ENCODE results near the gene LIMCH1. TPM values are rescaled to one million over a fixed set of nuclear protein-coding genes. Genes with fewer than 3 reads are reported as not detected.

The LIMCH1 gene
- total RNA-seq, 2 experiments from 2014 or later: not detected

- H3K4me1 Mint-ChIP-seq: no peaks in the 10 kb centered on the region
- no peaks in the 10 kb centered on the region for H3K9me3 Mint-ChIP-seq (ENCODE audit: low read depth)
- POLR2A ChIA-PET: no interaction called here
- H3K4me3 Mint-ChIP-seq: no peak overlapping the region
- DNase-seq (no peak), ATAC-seq (no peak)
- no peaks in the 10 kb centered on the region for H3K27me3 Mint-ChIP-seq
- H3K27ac Mint-ChIP-seq: no peak overlapping the region
- intact Hi-C loops (cut with DNase I, micrococcal nuclease): no loop called here
- CTCF ChIA-PET: no interaction called here
- no peaks in the 10 kb centered on the region for H3K36me3 Mint-ChIP-seq (ENCODE audit: low read depth)
Observed at GRCh38 chr4:41512136-41512535, 25.8 kb upstream of the LIMCH1 start.

DNA sequence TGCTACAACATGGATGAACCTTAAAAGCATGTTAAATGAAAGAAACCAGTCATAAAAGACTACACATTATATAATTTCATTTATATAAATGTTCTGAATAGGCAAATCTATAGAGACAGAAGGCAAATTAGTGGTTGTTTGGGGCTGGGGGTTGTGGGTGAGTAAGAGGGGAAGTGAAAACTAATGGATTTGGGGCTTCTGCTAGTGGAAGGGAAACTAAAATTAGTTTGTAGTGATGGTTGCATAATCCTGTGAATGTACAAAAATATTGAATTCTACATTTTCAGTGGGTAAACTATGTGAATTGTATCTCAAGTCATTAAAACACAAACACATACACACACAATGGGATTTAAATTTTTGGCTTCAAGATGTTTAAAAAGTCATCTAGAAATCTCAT, 25.4 kb upstream of the LIMCH1 start:
- no peak for DNase-seq
- intact Hi-C loops (cut with DNase I, micrococcal nuclease): no loop called here
- no peak overlapping the region for H3K4me3 Mint-ChIP-seq
- H3K4me1 Mint-ChIP-seq: no peaks in the 10 kb centered on the region
- no peaks in the 10 kb centered on the region for H3K27me3 Mint-ChIP-seq
- POLR2A ChIA-PET: no interaction called here
- H3K36me3 Mint-ChIP-seq (ENCODE audit: low read depth): no peaks in the 10 kb centered on the region
- CTCF ChIA-PET: no interaction called here
- no peak for ATAC-seq
- no peaks in the 10 kb centered on the region for H3K9me3 Mint-ChIP-seq (ENCODE audit: low read depth)
- H3K27ac Mint-ChIP-seq: no peak overlapping the region

DNA sequence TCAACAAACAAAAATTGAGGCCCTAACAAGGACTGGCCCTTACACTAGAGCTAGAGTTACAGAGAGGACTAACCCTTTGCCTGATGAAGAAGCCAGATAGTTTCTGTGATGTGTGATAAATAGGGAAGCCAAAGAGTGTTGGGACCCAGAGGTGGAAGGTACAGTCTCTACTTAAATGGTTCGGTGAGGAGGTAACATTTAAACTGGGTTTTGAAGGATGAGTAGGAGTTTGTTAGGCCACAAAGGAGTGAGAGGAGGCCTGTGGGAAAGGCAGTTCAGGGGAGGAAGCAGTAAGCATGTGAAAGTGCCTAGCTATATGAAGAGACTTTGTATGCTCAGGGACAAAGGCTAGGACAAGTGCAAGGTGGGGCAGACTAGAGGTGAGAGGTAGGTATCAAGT, 23.8 kb upstream of the LIMCH1 start:
- ATAC-seq (no peak), DNase-seq (no peak)
- POLR2A ChIA-PET: no interaction called here
- Mint-ChIP-seq H3K4me3 (no peak overlapping the region), H3K27ac (no peak overlapping the region), H3K9me3 (ENCODE audit: low read depth) (no peaks in the 10 kb centered on the region), H3K36me3 (ENCODE audit: low read depth) (no peaks in the 10 kb centered on the region), H3K27me3 (no peaks in the 10 kb centered on the region), H3K4me1 (no peaks in the 10 kb centered on the region)
- intact Hi-C loops (cut with DNase I, micrococcal nuclease): no loop called here
- CTCF ChIA-PET: no interaction called here

DNA sequence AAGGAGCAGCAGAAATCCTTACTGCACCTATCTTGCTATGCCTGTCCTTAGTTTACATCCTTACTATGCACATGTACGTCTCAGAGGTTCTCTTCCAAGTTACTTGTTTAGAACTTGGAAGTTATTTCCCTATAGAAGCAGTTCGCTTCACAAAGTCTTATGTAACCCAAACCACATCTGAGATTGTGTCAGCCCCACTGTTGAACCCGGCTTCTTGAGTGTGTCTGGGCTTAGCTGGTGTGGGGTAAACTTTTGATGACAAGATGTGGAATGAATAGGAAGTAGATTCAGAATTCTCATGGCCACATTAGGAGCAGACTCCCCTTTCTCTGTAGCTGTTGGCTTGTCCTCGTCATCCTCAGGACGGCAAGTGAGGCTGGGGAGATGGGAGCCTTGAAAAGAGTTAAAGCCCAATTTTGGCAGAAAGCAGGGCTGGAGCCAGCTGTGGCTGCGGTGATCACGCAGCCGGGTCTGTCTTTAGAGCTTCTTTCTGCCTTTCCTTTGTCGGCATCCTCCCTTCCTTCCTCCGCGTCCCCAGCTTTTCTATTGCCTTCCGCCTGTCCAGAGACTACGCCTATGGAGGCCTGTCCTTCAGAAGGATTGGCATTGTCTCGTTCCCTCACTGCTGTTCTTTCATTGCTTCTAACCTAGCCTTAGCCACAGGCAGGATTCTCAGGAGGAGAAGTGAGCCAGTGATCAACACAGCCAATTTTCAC, 23.0 kb upstream of the LIMCH1 start:
- Mint-ChIP-seq H3K27ac (no peak overlapping the region), H3K9me3 (ENCODE audit: low read depth) (no peaks in the 10 kb centered on the region), H3K4me3 (no peak overlapping the region), H3K36me3 (ENCODE audit: low read depth) (no peaks in the 10 kb centered on the region), H3K27me3 (no peaks in the 10 kb centered on the region), H3K4me1 (no peaks in the 10 kb centered on the region)
- DNase-seq (no peak), ATAC-seq (no peak)
- intact Hi-C loops (cut with DNase I, micrococcal nuclease): no loop called here
- ChIA-PET POLR2A (no interaction called here), CTCF (no interaction called here)

GRCh38 chr4:41517121-41517520, 20.8 kb upstream of the LIMCH1 start:
- Mint-ChIP-seq H3K36me3 (ENCODE audit: low read depth) (no peaks in the 10 kb centered on the region), H3K27ac (no peak overlapping the region), H3K27me3 (no peaks in the 10 kb centered on the region), H3K9me3 (ENCODE audit: low read depth) (no peaks in the 10 kb centered on the region), H3K4me1 (no peaks in the 10 kb centered on the region), H3K4me3 (no peak overlapping the region)
- DNase-seq (no peak), ATAC-seq (no peak)
- intact Hi-C loops (cut with DNase I, micrococcal nuclease): no loop called here
- CTCF ChIA-PET: no interaction called here
- POLR2A ChIA-PET: no interaction called here

- ChIA-PET POLR2A (no interaction called here), CTCF (no interaction called here)
- H3K27me3 Mint-ChIP-seq: no peaks in the 10 kb centered on the region
- H3K4me1 Mint-ChIP-seq: no peaks in the 10 kb centered on the region
- ATAC-seq (no peak), DNase-seq (no peak)
- intact Hi-C loops (cut with DNase I, micrococcal nuclease): no loop called here
- no peaks in the 10 kb centered on the region for H3K9me3 Mint-ChIP-seq (ENCODE audit: low read depth)
- H3K36me3 Mint-ChIP-seq (ENCODE audit: low read depth): no peaks in the 10 kb centered on the region
- H3K27ac Mint-ChIP-seq: no peak overlapping the region
- H3K4me3 Mint-ChIP-seq: no peak overlapping the region
Observed at GRCh38 chr4:41517747-41518146, 20.2 kb upstream of the LIMCH1 start.

DNA sequence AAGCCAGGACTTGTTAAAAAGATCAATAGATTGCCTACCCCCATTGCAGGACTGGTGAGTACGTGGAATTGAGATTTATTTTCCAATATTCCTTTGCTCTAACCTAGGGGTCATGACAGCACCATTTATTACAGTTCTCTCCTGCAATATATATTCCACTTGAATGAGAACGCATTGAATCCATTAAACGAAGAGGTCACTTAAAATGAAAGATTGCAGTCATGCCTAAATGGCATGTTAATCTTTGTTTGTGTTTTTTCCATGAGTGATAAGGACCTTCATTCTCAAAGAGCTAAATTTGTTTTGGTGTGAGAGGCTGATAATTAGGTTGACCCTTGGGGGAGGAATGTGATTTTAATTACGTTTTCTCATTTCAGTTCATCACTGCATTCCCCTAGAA, 13.5 kb upstream of the LIMCH1 start:
- ChIA-PET CTCF (no interaction called here), POLR2A (no interaction called here)
- H3K4me1 Mint-ChIP-seq: no peaks in the 10 kb centered on the region
- no peak overlapping the region for H3K4me3 Mint-ChIP-seq
- H3K27ac Mint-ChIP-seq: no peak overlapping the region
- H3K9me3 Mint-ChIP-seq (ENCODE audit: low read depth): no peaks in the 10 kb centered on the region
- no peaks in the 10 kb centered on the region for H3K36me3 Mint-ChIP-seq (ENCODE audit: low read depth)
- intact Hi-C loops (cut with DNase I, micrococcal nuclease): no loop called here
- ATAC-seq (no peak), DNase-seq (no peak)
- H3K27me3 Mint-ChIP-seq: no peaks in the 10 kb centered on the region

- CTCF ChIA-PET: no interaction called here
- POLR2A ChIA-PET: no interaction called here
- H3K27me3 Mint-ChIP-seq: no peaks in the 10 kb centered on the region
- ATAC-seq: no peak
- intact Hi-C loops (cut with DNase I, micrococcal nuclease): no loop called here
- no peak for DNase-seq
- no peaks in the 10 kb centered on the region for H3K36me3 Mint-ChIP-seq (ENCODE audit: low read depth)
- no peaks in the 10 kb centered on the region for H3K4me1 Mint-ChIP-seq
- no peak overlapping the region for H3K27ac Mint-ChIP-seq
- no peak overlapping the region for H3K4me3 Mint-ChIP-seq
- H3K9me3 Mint-ChIP-seq (ENCODE audit: low read depth): no peaks in the 10 kb centered on the region
Observed at GRCh38 chr4:41525129-41525528, 12.8 kb upstream of the LIMCH1 start.

DNA sequence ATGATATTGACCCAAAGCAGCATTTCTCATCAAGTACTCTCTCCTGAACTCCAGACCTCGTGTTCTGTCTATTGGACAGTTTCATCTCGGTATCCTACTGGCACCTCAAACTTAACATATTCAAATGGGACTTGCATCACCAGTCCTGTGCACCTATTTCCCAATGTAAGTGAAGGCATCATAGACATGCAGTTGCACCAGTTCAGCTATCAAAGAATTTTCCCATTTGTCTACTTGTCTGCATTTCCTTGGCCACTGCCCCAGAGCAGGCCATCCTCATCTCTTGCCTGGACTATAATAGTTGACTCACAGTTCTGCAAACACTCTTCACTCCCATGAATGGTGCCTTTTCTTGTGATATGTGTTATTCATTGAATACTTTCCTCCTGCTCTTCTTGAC, 11.3 kb upstream of the LIMCH1 start:
- H3K4me1 Mint-ChIP-seq: no peaks in the 10 kb centered on the region
- intact Hi-C loops (cut with DNase I, micrococcal nuclease): no loop called here
- no peak overlapping the region for H3K27ac Mint-ChIP-seq
- no peaks in the 10 kb centered on the region for H3K36me3 Mint-ChIP-seq (ENCODE audit: low read depth)
- no peak overlapping the region for H3K4me3 Mint-ChIP-seq
- no peaks in the 10 kb centered on the region for H3K27me3 Mint-ChIP-seq
- DNase-seq (no peak), ATAC-seq (no peak)
- no peaks in the 10 kb centered on the region for H3K9me3 Mint-ChIP-seq (ENCODE audit: low read depth)
- CTCF ChIA-PET: no interaction called here
- POLR2A ChIA-PET: no interaction called here

- no peaks in the 10 kb centered on the region for H3K4me1 Mint-ChIP-seq
Observed at GRCh38 chr4:41528512-41529205, 9.3 kb upstream of the LIMCH1 start.

GRCh38 chr4:41530741-41531140, 7.2 kb upstream of the LIMCH1 start:
- no peak for ATAC-seq
- no peaks in the 10 kb centered on the region for H3K4me1 Mint-ChIP-seq
- peaks cover 2% of the 10 kb centered on the region for H3K27me3 Mint-ChIP-seq
- no peak overlapping the region for H3K4me3 Mint-ChIP-seq
- no peak overlapping the region for H3K27ac Mint-ChIP-seq
- POLR2A ChIA-PET: no interaction called here
- peaks cover 3% of the 10 kb centered on the region for H3K9me3 Mint-ChIP-seq (ENCODE audit: low read depth)
- no peaks in the 10 kb centered on the region for H3K36me3 Mint-ChIP-seq (ENCODE audit: low read depth)
- no peak for DNase-seq
- intact Hi-C loops (cut with DNase I, micrococcal nuclease): no loop called here
- CTCF ChIA-PET: no interaction called here

More at GRCh38 chr4:41528512-41529205, 9.3 kb upstream of the LIMCH1 start:
- H3K4me3 Mint-ChIP-seq: no peak overlapping the region
- H3K27ac Mint-ChIP-seq: no peak overlapping the region
- ATAC-seq: no peak
- ChIA-PET POLR2A (no interaction called here), CTCF (no interaction called here)
- intact Hi-C loops (cut with DNase I, micrococcal nuclease): no loop called here
- H3K9me3 Mint-ChIP-seq (ENCODE audit: low read depth): peaks cover 3% of the 10 kb centered on the region
- DNase-seq: no peak
- H3K36me3 Mint-ChIP-seq (ENCODE audit: low read depth): no peaks in the 10 kb centered on the region
- H3K27me3 Mint-ChIP-seq: no peaks in the 10 kb centered on the region

GRCh38 chr4:41532336-41532735, 5.6 kb upstream of the LIMCH1 start:
- H3K36me3 Mint-ChIP-seq (ENCODE audit: low read depth): no peaks in the 10 kb centered on the region
- H3K27ac Mint-ChIP-seq: no peak overlapping the region
- ChIA-PET POLR2A (no interaction called here), CTCF (no interaction called here)
- peaks cover 3% of the 10 kb centered on the region for H3K9me3 Mint-ChIP-seq (ENCODE audit: low read depth)
- H3K4me1 Mint-ChIP-seq: no peaks in the 10 kb centered on the region
- DNase-seq (no peak), ATAC-seq (no peak)
- H3K4me3 Mint-ChIP-seq: no peak overlapping the region
- peaks cover 2% of the 10 kb centered on the region for H3K27me3 Mint-ChIP-seq
- intact Hi-C loops (cut with DNase I, micrococcal nuclease): no loop called here
